GM21447 (cell line): Measurements from ENCODE around the gene SELENOM.
A peak's percentile ranks its signal among the peaks of the same experiment; 100 is the strongest.
"Not testable (repeated sequence)": the region's sequence is repeated elsewhere in the genome, so short reads cannot be mapped to it uniquely, and the experiment has no call there.

ENCODE experiments used
- ATAC-seq: cut with Tn5 transposase; IDR thresholded peaks from one replicate; pipeline ENCODE4 v1.9.1; 2021; ENCODE audit not compliant: unreplicated experiment

The SELENOM gene

GRCh38 chr22:31080848-31081649 lies 26.3 kb downstream of the SELENOM start, which contains the start of gene SMTN:
SMTN (plus strand) TSS chr22:31081318; CDS start chr22:31083259, 1,941 bp downstream.
- ATAC-seq: peak; percentile 55

GRCh38 chr22:31080164-31080847 lies 27.1 kb downstream of the SELENOM start:
- ATAC-seq: no peak

- no peak for ATAC-seq
Observed at GRCh38 chr22:31079095-31079642, 28.2 kb downstream of the SELENOM start.

- ATAC-seq: not testable (repeated sequence)
Observed at GRCh38 chr22:31078389-31078788, 29.0 kb downstream of the SELENOM start.

GRCh38 chr22:31077681-31078080 lies 29.7 kb downstream of the SELENOM start:
- no peak for ATAC-seq

GRCh38 chr22:31075961-31076360 lies 31.4 kb downstream of the SELENOM start:
- ATAC-seq: no peak

GRCh38 chr22:31073545-31074145 lies 33.7 kb downstream of the SELENOM start:
- ATAC-seq: not testable (repeated sequence)

GRCh38 chr22:31073125-31073524 lies 34.2 kb downstream of the SELENOM start:
- not testable (repeated sequence) for ATAC-seq

GRCh38 chr22:31069691-31070314 lies 37.6 kb downstream of the SELENOM start:
- not testable (repeated sequence) for ATAC-seq

- no peak for ATAC-seq
Observed at GRCh38 chr22:31068970-31069369, 38.4 kb downstream of the SELENOM start.

- ATAC-seq: no peak
Observed at GRCh38 chr22:31064369-31064768, 43.0 kb downstream of the SELENOM start.

GRCh38 chr22:31062566-31063230 lies 44.7 kb downstream of the SELENOM start:
- no peak for ATAC-seq

GRCh38 chr22:31059663-31060062 lies 47.7 kb downstream of the SELENOM start:
- not testable (repeated sequence) for ATAC-seq

GRCh38 chr22:31056986-31057599 lies 50.3 kb downstream of the SELENOM start:
- ATAC-seq: no peak

- ATAC-seq: no peak
Observed at GRCh38 chr22:31055635-31056159, 51.7 kb downstream of the SELENOM start.

GRCh38 chr22:31055117-31055634 lies 52.2 kb downstream of the SELENOM start:
- no peak for ATAC-seq
